CD8-positive, alpha-beta memory T cell (primary cell): ENCODE results near the gene LEMD2. TPM values are rescaled to one million over a fixed set of nuclear protein-coding genes. Genes with fewer than 3 reads are reported as not detected.

Experiments used
- CTCF ChIA-PET: fragments of 350-600 bp; sonication (Branson Sonifier 250); formaldehyde crosslinking; loops from one replicate; lab custom pipeline; 2021; ENCODE audit warnings: antibody characterized with exemption; lab: Charles Lee
- POLR2A ChIA-PET: fragments of 350-600 bp; sonication (Branson Sonifier 250); formaldehyde crosslinking; loops from one replicate; lab custom pipeline; 2021; ENCODE audit warnings: antibody characterized with exemption; lab: Charles Lee
- DNase-seq, 5 donors: peaks; one replicate each; pipeline versions ENCODE4 v3.0.0 to v3.0.0-alpha.2; 2020 to 2022; ENCODE audit warnings: mixed read lengths in 1 of 5
- H3K27ac ChIP-seq: one replicate; pipeline ENCODE4 v1.7.0; 2013; ENCODE audit warnings: low read depth, mild to moderate bottlenecking, low read length, moderate library complexity
- H3K27me3 ChIP-seq: 2 replicates; pipeline ENCODE4 v1.7.0; 2013; ENCODE audit warnings: low read length, mild to moderate bottlenecking; ENCODE audit not compliant: insufficient read depth, poor library complexity, severe bottlenecking
- H3K36me3 ChIP-seq: 2 replicates; pipeline ENCODE4 v1.7.0; 2013; ENCODE audit warnings: mild to moderate bottlenecking, low read length, moderate library complexity; ENCODE audit not compliant: insufficient read depth
- H3K4me1 ChIP-seq: 2 replicates; pipeline ENCODE4 v1.7.0; 2013; ENCODE audit warnings: mild to moderate bottlenecking, low read length, moderate library complexity; ENCODE audit not compliant: insufficient read depth
- H3K4me3 ChIP-seq: 2 replicates; pipeline ENCODE4 v1.7.0; 2013; ENCODE audit warnings: mild to moderate bottlenecking, low read length
- H3K9me3 ChIP-seq: 2 replicates; pipeline ENCODE4 v1.7.0; 2013; ENCODE audit warnings: mild to moderate bottlenecking, low read length
- H3K27ac Mint-ChIP-seq, 8 donors: one replicate each; pipeline ENCODE4 v1.8.0; 2020 to 2021; ENCODE audit warnings: mixed read lengths in 8 of 8, mild to moderate bottlenecking in 6 of 8, inconsistent platforms in 3 of 8, moderate library complexity in 3 of 8
- H3K27me3 Mint-ChIP-seq, 2 donors: one replicate each; pipeline ENCODE4 v1.8.0; 2020 to 2021; ENCODE audit warnings: mixed read lengths in 2 of 2, mild to moderate bottlenecking in 1 of 2, moderate library complexity in 1 of 2
- H3K36me3 Mint-ChIP-seq, 3 donors: one replicate each; pipeline ENCODE4 v1.8.0; 2020 to 2021; ENCODE audit warnings: mixed read lengths in 3 of 3, inconsistent platforms in 1 of 3, mild to moderate bottlenecking in 1 of 3
- H3K4me1 Mint-ChIP-seq, 3 donors: one replicate each; pipeline ENCODE4 v1.8.0; 2020 to 2021; ENCODE audit warnings: mixed read lengths in 3 of 3, inconsistent platforms in 1 of 3, mild to moderate bottlenecking in 1 of 3
- H3K4me3 Mint-ChIP-seq, 7 donors: one replicate each; pipeline ENCODE4 v1.8.0; 2020 to 2021; ENCODE audit warnings: mixed read lengths in 7 of 7, mild to moderate bottlenecking in 6 of 7, moderate library complexity in 4 of 7, inconsistent platforms in 2 of 7
- H3K9me3 Mint-ChIP-seq, 5 donors: one replicate each; pipeline ENCODE4 v1.8.0; 2020 to 2022; ENCODE audit warnings: mixed read lengths in 5 of 5, mild to moderate bottlenecking in 3 of 5, moderate library complexity in 2 of 5, inconsistent platforms in 1 of 5
- polyA plus RNA-seq: library from polyadenylated mRNA; unstranded; fragments of 300-500 nt; fragmentation: Illumina TruSeq; gene quantifications from one replicate; pipeline ENCODE4 v1.2.3, GENCODE V29; 2021
- total RNA-seq, 2 experiments: library from RNA; stranded (reverse); gene quantifications; one replicate each; pipeline ENCODE4 v1.2.3, GENCODE V29; 2021

The LEMD2 gene
- total and polyA plus RNA-seq, 3 experiments from 2014 or later = 45.4 to 55.5 (median 51.8) TPM

- H3K27ac ChIP-seq = no peak overlapping the region
- ChIA-PET CTCF (no interaction called here), POLR2A (no interaction called here)
- Mint-ChIP-seq H3K4me3 (no peak overlapping the region), H3K4me1 (no peaks in the 10 kb centered on the region), H3K27me3 (peaks cover 15 to 23% of the 10 kb centered on the region in 2 donors), H3K27ac (no peak overlapping the region), H3K36me3 (no peaks in the 10 kb centered on the region), H3K9me3 (peaks cover 0 to 3% (median 0%) of the 10 kb centered on the region in 5 donors)
- no peak overlapping the region for H3K4me3 ChIP-seq
- H3K36me3 ChIP-seq = no peaks in the 10 kb centered on the region
- no peaks in the 10 kb centered on the region for H3K4me1 ChIP-seq
- H3K9me3 ChIP-seq = no peaks in the 10 kb centered on the region
- H3K27me3 ChIP-seq = no peaks in the 10 kb centered on the region
- peak in 1 of 5 donors; percentile 24 for DNase-seq
These were observed 41.8 kb upstream of the LEMD2 start for GRCh38 chr6:33830635-33831240.

- POLR2A ChIA-PET = no interaction called here
- H3K27ac Mint-ChIP-seq = no peak overlapping the region
These were observed 40.1 kb upstream of the LEMD2 start for GRCh38 chr6:33828764-33829731.

GRCh38 chr6:33828452-33828763 is 39.5 kb upstream of the LEMD2 start:
- H3K27me3 Mint-ChIP-seq = peaks cover 13 to 17% of the 10 kb centered on the region in 2 donors
- H3K36me3 Mint-ChIP-seq = no peaks in the 10 kb centered on the region
- Histone ChIP-seq H3K4me1 (no peaks in the 10 kb centered on the region), H3K4me3 (no peak overlapping the region), H3K9me3 (no peaks in the 10 kb centered on the region), H3K27me3 (no peaks in the 10 kb centered on the region), H3K27ac (no peak overlapping the region), H3K36me3 (no peaks in the 10 kb centered on the region)
- peak in 1 of 5 donors; percentile 19 for DNase-seq
- CTCF ChIA-PET = interaction anchor here (0.9 kb wide), 1 partner anchor 22 kb away, joined by 3 read pairs; no protein-coding TSS in a partner anchor
- POLR2A ChIA-PET = no interaction called here
- no peak overlapping the region for H3K27ac Mint-ChIP-seq
- no peaks in the 10 kb centered on the region for H3K4me1 Mint-ChIP-seq
- H3K9me3 Mint-ChIP-seq = peaks cover 0 to 2% (median 0%) of the 10 kb centered on the region in 5 donors
- H3K4me3 Mint-ChIP-seq = no peak overlapping the region

More at GRCh38 chr6:33828764-33829731, 40.1 kb upstream of the LEMD2 start:
- Mint-ChIP-seq H3K4me1 (no peaks in the 10 kb centered on the region), H3K27me3 (peaks cover 15 to 17% of the 10 kb centered on the region in 2 donors), H3K36me3 (no peaks in the 10 kb centered on the region), H3K4me3 (no peak overlapping the region), H3K9me3 (peaks cover 0 to 3% (median 0%) of the 10 kb centered on the region in 5 donors)
- peak in 1 of 5 donors; percentile 23 for DNase-seq
- H3K27me3 ChIP-seq = no peaks in the 10 kb centered on the region
- H3K4me1 ChIP-seq = no peaks in the 10 kb centered on the region
- no peaks in the 10 kb centered on the region for H3K9me3 ChIP-seq
- H3K4me3 ChIP-seq = no peak overlapping the region
- no peak overlapping the region for H3K27ac ChIP-seq
- CTCF ChIA-PET = interaction anchor here (0.9 kb wide), 1 partner anchor 21 kb away, joined by 3 read pairs; no protein-coding TSS in a partner anchor
- no peaks in the 10 kb centered on the region for H3K36me3 ChIP-seq

- H3K4me1 ChIP-seq = no peaks in the 10 kb centered on the region
- peaks cover 0 to 2% (median 0%) of the 10 kb centered on the region in 5 donors for H3K9me3 Mint-ChIP-seq
These were observed 38.9 kb upstream of the LEMD2 start for GRCh38 chr6:33827546-33828451.

DNA sequence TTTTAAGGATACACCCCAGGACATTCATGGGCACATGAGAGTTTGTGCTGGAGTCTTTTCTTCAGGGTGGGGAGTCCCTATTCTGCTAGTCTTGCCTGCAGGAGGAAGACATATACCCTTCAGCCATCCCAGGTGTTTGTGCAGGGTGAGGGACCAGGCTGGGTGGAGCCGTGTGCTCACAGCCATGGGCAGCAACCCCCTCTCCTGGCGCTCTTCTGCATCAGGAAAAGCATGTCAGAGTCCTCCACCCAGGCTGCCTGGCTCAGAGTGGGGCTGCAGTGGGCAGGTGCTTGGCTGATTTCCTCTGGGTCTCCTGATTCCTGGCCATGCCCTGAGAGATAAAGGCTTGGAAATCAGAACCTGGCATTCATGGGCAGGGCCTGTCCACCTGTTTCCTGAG is 37.6 kb upstream of the LEMD2 start:
- H3K4me3 Mint-ChIP-seq = no peak overlapping the region
- ChIA-PET CTCF (interaction anchor here (1.2 kb wide), 1 partner anchor 28 kb away, joined by 3 read pairs; no protein-coding TSS in a partner anchor), POLR2A (no interaction called here)
- H3K27me3 Mint-ChIP-seq = peaks cover 15% of the 10 kb centered on the region in 2 donors
- H3K27ac Mint-ChIP-seq = no peak overlapping the region
- no peaks in the 10 kb centered on the region for H3K4me1 ChIP-seq
- H3K27ac ChIP-seq = no peak overlapping the region
- peaks cover 0 to 2% (median 0%) of the 10 kb centered on the region in 5 donors for H3K9me3 Mint-ChIP-seq
- H3K27me3 ChIP-seq = no peaks in the 10 kb centered on the region
- H3K36me3 Mint-ChIP-seq = no peaks in the 10 kb centered on the region
- no peak for DNase-seq
- no peaks in the 10 kb centered on the region for H3K36me3 ChIP-seq
- H3K4me1 Mint-ChIP-seq = no peaks in the 10 kb centered on the region
- no peak overlapping the region for H3K4me3 ChIP-seq
- H3K9me3 ChIP-seq = no peaks in the 10 kb centered on the region

More at GRCh38 chr6:33827546-33828451, 38.9 kb upstream of the LEMD2 start:
- Histone ChIP-seq H3K9me3 (no peaks in the 10 kb centered on the region), H3K36me3 (no peaks in the 10 kb centered on the region), H3K27me3 (no peaks in the 10 kb centered on the region), H3K27ac (no peak overlapping the region), H3K4me3 (no peak overlapping the region)
- CTCF ChIA-PET = no interaction called here
- Mint-ChIP-seq H3K27me3 (peaks cover 13 to 17% of the 10 kb centered on the region in 2 donors), H3K36me3 (no peaks in the 10 kb centered on the region), H3K4me1 (no peaks in the 10 kb centered on the region), H3K4me3 (no peak overlapping the region), H3K27ac (no peak overlapping the region)
- DNase-seq = no peak
- POLR2A ChIA-PET = no interaction called here

DNA sequence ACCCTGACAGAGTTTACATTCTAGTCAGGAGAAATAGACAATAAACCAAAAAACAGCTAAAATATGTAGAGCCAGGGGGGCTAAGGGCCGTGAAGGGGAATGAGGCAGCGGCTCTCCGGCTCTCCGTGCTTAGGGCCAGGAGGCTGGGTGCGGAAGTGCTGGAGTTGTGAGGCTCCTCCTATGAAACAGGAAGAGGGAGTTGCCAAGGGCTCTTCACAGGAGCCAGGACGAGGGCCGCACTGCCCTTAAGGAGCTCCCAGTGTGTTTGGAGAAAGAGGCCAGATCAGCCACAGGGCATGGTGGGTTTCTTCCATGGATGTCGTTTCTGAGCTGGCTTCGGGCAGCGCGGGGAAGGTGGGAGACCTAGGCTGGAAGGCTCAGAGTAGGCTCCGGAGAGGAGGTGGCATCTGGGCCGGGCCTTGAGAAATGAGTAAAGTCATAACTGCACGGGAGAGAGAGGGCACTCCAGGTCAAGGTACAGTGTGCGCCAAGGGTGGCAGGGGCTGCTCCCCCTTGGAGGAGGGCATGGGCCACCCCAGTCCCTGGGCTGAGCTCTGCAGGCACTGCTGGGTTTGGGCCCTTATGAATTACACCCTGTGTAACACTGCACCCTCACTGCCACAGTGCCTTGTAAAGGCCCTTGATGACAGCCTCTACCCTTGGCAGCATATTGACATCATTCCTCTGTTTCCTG is 35.7 kb upstream of the LEMD2 start:
- Histone ChIP-seq H3K27me3 (no peaks in the 10 kb centered on the region), H3K4me1 (no peaks in the 10 kb centered on the region), H3K9me3 (no peaks in the 10 kb centered on the region), H3K27ac (no peak overlapping the region), H3K36me3 (no peaks in the 10 kb centered on the region), H3K4me3 (no peak overlapping the region)
- H3K27me3 Mint-ChIP-seq = peaks cover 0 to 8% of the 10 kb centered on the region in 2 donors
- DNase-seq = no peak
- CTCF ChIA-PET = no interaction called here
- POLR2A ChIA-PET = no interaction called here
- no peaks in the 10 kb centered on the region for H3K36me3 Mint-ChIP-seq
- no peak overlapping the region for H3K4me3 Mint-ChIP-seq
- peaks cover 0 to 6% (median 6%) of the 10 kb centered on the region in 3 donors for H3K4me1 Mint-ChIP-seq
- peaks cover 0 to 2% (median 0%) of the 10 kb centered on the region in 5 donors for H3K9me3 Mint-ChIP-seq
- no peak overlapping the region for H3K27ac Mint-ChIP-seq

DNA sequence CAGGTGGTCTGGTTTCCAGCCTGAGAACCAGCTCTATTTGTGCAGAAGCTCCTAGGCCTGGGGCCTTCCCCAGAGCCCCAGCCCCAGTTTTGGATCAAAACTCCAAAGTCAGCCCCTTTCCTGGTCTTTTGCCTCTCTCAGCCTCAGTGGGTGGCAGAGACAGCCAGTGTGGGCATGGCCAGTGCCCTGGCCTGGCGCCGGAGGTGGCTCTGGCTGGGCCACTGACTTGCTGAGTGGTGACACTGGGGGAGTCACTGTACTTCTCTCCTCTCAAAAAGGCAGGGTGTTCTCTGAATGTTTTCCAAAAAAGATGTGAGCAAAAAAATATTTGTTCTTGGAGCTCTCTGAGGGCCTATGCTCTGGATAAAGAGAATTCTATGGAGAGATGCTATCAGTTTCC is 34.9 kb upstream of the LEMD2 start:
- peaks cover 0 to 8% of the 10 kb centered on the region in 2 donors for H3K27me3 Mint-ChIP-seq
- H3K27ac Mint-ChIP-seq = no peak overlapping the region
- no peak overlapping the region for H3K4me3 Mint-ChIP-seq
- H3K36me3 Mint-ChIP-seq = no peaks in the 10 kb centered on the region
- Histone ChIP-seq H3K4me1 (no peaks in the 10 kb centered on the region), H3K9me3 (no peaks in the 10 kb centered on the region), H3K27ac (no peak overlapping the region), H3K27me3 (no peaks in the 10 kb centered on the region), H3K36me3 (no peaks in the 10 kb centered on the region), H3K4me3 (no peak overlapping the region)
- no peak for DNase-seq
- peaks cover 0 to 2% (median 0%) of the 10 kb centered on the region in 5 donors for H3K9me3 Mint-ChIP-seq
- CTCF ChIA-PET = no interaction called here
- peaks cover 0 to 8% (median 7%) of the 10 kb centered on the region in 3 donors for H3K4me1 Mint-ChIP-seq
- POLR2A ChIA-PET = no interaction called here
